Common myeloid progenitor, CD34-positive (primary cell): ENCODE data around the gene ETS1.

Experiments used
- CTCF ChIA-PET: fragments of 350-600 bp; sonication (Branson Sonifier 250); formaldehyde crosslinking; loops from one replicate; lab custom pipeline; 2021; ENCODE audit warnings: antibody characterized with exemption; lab: Charles Lee
- POLR2A ChIA-PET: fragments of 350-600 bp; sonication (Branson Sonifier 250); formaldehyde crosslinking; loops from one replicate; lab custom pipeline; 2021; ENCODE audit warnings: antibody characterized with exemption; lab: Charles Lee
- DNase-seq, 3 donors: peaks; one replicate each; pipeline versions ENCODE4 v3.0.0 to v3.0.0-alpha.2; 2013
- H3K27ac ChIP-seq, 2 experiments: 1 replicate in 1 of 2; 2 replicates in 1 of 2; pipeline ENCODE4 v1.7.0; 2013; ENCODE audit warnings: inconsistent platforms in 2 of 2, low read length in 2 of 2, mild to moderate bottlenecking in 2 of 2, low read depth in 1 of 2, moderate library complexity in 1 of 2; ENCODE audit not compliant: severe bottlenecking in 2 of 2, insufficient read depth in 1 of 2, poor library complexity in 1 of 2
- H3K27me3 ChIP-seq, 5 experiments: replicated peaks in 2 of 5; 1 replicate in 3 of 5; 2 replicates in 2 of 5; pipeline versions ENCODE4 v1.6.1 to v1.7.0; 2013; ENCODE audit warnings: low read length in 4 of 5, mild to moderate bottlenecking in 2 of 5, moderate library complexity in 2 of 5, inconsistent platforms in 1 of 5; ENCODE audit not compliant: insufficient read depth in 5 of 5, control insufficient read depth in 4 of 5
- H3K36me3 ChIP-seq, 4 experiments: 1 replicate in 2 of 4; 2 replicates in 2 of 4; pipeline versions ENCODE4 v1.6.1 to v1.7.0; 2013; ENCODE audit warnings: low read length in 3 of 4, control low read depth in 1 of 4, mild to moderate bottlenecking in 1 of 4; ENCODE audit not compliant: control insufficient read depth in 4 of 4, insufficient read depth in 4 of 4
- H3K4me1 ChIP-seq, 4 experiments: 1 replicate in 3 of 4; 2 replicates in 1 of 4; pipeline versions ENCODE4 v1.6.1 to v1.7.1; 2013; ENCODE audit warnings: low read length in 3 of 4, mild to moderate bottlenecking in 3 of 4, control low read depth in 1 of 4, inconsistent platforms in 1 of 4, moderate library complexity in 1 of 4; ENCODE audit not compliant: control insufficient read depth in 4 of 4, insufficient read depth in 4 of 4; ENCODE audit errors: control extremely low read depth in 1 of 4
- H3K4me3 ChIP-seq, 7 experiments: 1 replicate in 4 of 7; 2 replicates in 3 of 7; pipeline versions ENCODE4 v1.5.1 to v1.7.0; 2013; ENCODE audit warnings: mild to moderate bottlenecking in 7 of 7, low read length in 6 of 7, moderate library complexity in 6 of 7, inconsistent platforms in 2 of 7, low read depth in 2 of 7, control low read depth in 1 of 7; ENCODE audit not compliant: insufficient read depth in 4 of 7, control insufficient read depth in 1 of 7; ENCODE audit errors: extremely low read depth in 1 of 7
- H3K9me3 ChIP-seq, 5 experiments: 1 replicate in 4 of 5; 2 replicates in 1 of 5; pipeline versions ENCODE4 v1.6.1 to v1.7.1; 2013; ENCODE audit warnings: low read length in 4 of 5, mild to moderate bottlenecking in 2 of 5, inconsistent platforms in 1 of 5, low read depth in 1 of 5, moderate library complexity in 1 of 5; ENCODE audit not compliant: control insufficient read depth in 4 of 5, insufficient read depth in 2 of 5; ENCODE audit errors: control extremely low read depth in 1 of 5
- WGBS: methylation state at CpG from one replicate; pipeline ENCODE4 v1.1.5; 2013; ENCODE audit not compliant: insufficient coverage; 5-methylcytosine and 5-hydroxymethylcytosine counted together

ETS1 gene

DNA sequence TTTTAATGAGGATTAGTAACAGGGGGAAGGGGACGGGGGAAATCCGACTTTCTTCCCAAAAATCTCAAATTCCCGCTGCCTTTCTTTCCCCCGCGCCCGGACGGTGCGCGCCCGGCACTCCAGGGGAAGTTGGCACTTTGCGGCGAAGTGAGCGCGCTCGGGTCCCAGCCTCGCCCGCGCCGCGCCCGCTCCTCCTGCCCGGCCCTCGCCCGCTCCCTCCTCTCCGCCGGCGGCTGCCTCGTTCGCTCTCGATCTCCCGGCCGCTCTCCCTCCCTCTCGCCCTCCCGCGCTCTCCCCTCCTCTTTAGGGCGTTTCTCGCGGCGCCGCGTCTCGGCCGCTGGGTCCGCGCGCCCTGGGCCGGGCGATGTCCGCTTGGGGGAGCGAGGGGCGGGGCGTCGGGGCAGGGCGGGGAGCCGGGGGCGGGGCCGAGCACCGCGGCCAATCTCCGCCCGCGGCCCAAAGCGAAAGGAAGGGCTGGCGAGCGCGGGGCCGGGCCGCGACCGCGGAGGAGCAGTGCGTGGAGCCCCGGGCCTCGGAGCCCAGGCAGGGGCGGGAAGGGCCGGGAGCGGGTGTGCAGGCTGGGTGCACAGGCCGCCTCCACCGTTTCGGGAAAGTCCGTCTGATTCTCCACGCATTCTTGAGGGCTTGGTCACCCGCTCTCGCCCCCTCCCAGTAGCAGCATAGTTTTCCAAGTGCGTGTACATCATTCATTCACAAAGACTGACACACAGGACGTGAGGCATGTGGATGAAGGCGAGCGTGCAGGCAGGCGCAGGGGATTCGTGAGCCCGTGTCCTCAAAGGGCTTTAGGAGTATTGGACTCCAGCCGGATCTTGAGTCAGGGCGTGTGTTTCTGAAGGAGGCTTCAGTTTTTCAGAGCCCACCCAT lies 65.1 kb downstream of the ETS1 start:
- peak; percentile 85 to 91 (median 87) for DNase-seq
- Histone ChIP-seq H3K27me3 (no peaks in the 10 kb centered on the region), H3K4me3 (peak overlapping the region; percentile 76 to 95 (median 85)), H3K4me1 (peaks cover 33 to 63% (median 36%) of the 10 kb centered on the region in 4 experiments), H3K27ac (peak overlapping the region; percentile 56 to 75), H3K9me3 (no peaks in the 10 kb centered on the region), H3K36me3 (peaks cover 0 to 3% (median 0%) of the 10 kb centered on the region in 4 experiments)
- WGBS: 0% methylated on average over 43 of the region's 93 CpGs
- CTCF ChIA-PET: interaction anchor here (0.7 to 1.0 kb wide), 8 partner anchors 11 to 232 kb away, joined by 3 to 4 read pairs (median 3); no protein-coding TSS in a partner anchor
- POLR2A ChIA-PET: interaction anchor here (1.5 kb wide), 1 partner anchor 22 kb away, joined by 3 read pairs; no protein-coding TSS in a partner anchor

DNA sequence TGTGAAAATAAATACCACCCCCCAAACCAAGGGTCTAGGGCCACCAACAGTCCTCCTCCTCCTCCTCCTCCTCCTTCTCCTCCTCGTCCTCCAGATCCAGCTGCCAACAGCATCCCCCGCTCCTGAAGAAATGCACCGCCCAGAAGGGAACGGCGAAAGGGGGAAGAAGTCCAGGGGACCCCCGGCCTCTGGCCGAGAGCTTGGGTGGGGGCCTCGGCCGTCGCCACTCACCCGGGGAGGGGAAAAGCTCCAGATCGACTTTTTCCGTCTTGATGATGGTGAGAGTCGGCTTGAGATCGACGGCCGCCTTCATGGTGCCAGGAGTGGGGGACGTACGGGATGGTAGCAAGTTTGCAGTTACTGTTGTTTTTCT lies 65.7 kb downstream of the ETS1 start:
- peak; percentile 28 to 72 (median 60) for DNase-seq
- Histone ChIP-seq H3K4me3 (peak overlapping the region; percentile 76 to 95 (median 85)), H3K27ac (peak overlapping the region in 1 of 2 experiments; percentile 75)

GRCh38 chr11:128520888-128521681 lies 66.3 kb downstream of the ETS1 start:
- DNase-seq: peak in 2 of 3 donors; percentile 25 to 40
- H3K4me3 ChIP-seq: peak overlapping the region; percentile 76 to 95 (median 85)
- WGBS: 0% methylated on average over 5 of the region's 12 CpGs
- CTCF ChIA-PET: interaction anchor here (0.8 to 2.8 kb wide), 10 partner anchors 10 to 110 kb away, joined by 3 to 12 read pairs (median 4); no protein-coding TSS in a partner anchor
- H3K9me3 ChIP-seq: no peaks in the 10 kb centered on the region
- H3K4me1 ChIP-seq: peaks cover 33 to 58% (median 36%) of the 10 kb centered on the region in 4 experiments
- peaks cover 0 to 3% (median 0%) of the 10 kb centered on the region in 4 experiments for H3K36me3 ChIP-seq
- H3K27ac ChIP-seq: peak overlapping the region in 1 of 2 experiments; percentile 75
- POLR2A ChIA-PET: interaction anchor here (0.6 kb wide), 1 partner anchor 59 kb away, joined by 5 read pairs; no protein-coding TSS in a partner anchor
- no peaks in the 10 kb centered on the region for H3K27me3 ChIP-seq

More for the DNA sequence above, 65.7 kb downstream of the ETS1 start:
- Histone ChIP-seq H3K27me3 (no peaks in the 10 kb centered on the region), H3K4me1 (peaks cover 31 to 59% (median 36%) of the 10 kb centered on the region in 4 experiments), H3K9me3 (no peaks in the 10 kb centered on the region), H3K36me3 (peaks cover 0 to 3% (median 0%) of the 10 kb centered on the region in 4 experiments)
- ChIA-PET POLR2A (interaction anchor here (0.6 kb wide), 1 partner anchor 59 kb away, joined by 5 read pairs; no protein-coding TSS in a partner anchor), CTCF (interaction anchor here (0.8 to 1.0 kb wide), 4 partner anchors 10 to 109 kb away, joined by 3 read pairs; no protein-coding TSS in a partner anchor)
- WGBS: 0% methylated on average over 14 of the region's 19 CpGs

DNA sequence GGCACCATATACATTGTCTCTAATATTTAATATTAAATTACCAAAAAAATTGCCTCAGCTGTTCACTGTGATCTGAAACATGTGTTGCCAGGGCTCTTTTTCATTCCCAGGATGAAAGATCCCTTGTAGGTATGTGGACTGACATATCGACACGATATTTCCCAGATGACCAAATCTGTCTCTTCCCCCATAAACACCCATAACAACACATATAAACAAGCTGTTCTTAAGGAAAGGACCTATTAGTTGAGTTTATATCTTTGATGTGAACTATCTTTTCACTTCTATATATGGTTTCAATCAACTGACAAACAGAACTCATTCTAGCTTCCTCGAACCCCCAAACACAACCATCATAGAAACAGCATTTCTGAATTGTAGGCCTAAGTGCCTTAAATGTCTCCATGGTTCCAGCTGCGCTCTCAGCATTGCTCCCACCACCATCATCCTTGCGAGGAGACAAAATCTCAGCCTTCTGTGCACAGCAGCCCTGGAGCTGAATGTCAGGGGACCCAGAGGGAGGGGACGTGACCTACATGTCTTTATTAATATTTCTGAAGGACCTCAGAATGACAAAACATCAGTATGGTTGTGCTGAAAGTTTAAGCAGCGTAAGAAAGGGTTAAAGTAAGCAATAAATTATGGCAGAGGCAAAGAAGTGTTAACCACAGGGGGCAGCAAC lies 67.0 kb downstream of the ETS1 start:
- Histone ChIP-seq H3K27ac (peak overlapping the region in 1 of 2 experiments; percentile 43), H3K4me1 (peaks cover 32 to 52% (median 34%) of the 10 kb centered on the region in 4 experiments), H3K9me3 (no peaks in the 10 kb centered on the region), H3K4me3 (peak overlapping the region in 5 of 7 experiments; percentile 76 to 95 (median 85)), H3K27me3 (no peaks in the 10 kb centered on the region), H3K36me3 (peaks cover 0 to 3% (median 0%) of the 10 kb centered on the region in 4 experiments)
- DNase-seq: peak in 2 of 3 donors; percentile 29 to 42
- POLR2A ChIA-PET: no interaction called here
- 90% methylated on average over 2 of the region's 7 CpGs for WGBS
- CTCF ChIA-PET: interaction anchor here (0.7 to 2.8 kb wide), 11 partner anchors 9 to 199 kb away, joined by 3 to 12 read pairs (median 4); no protein-coding TSS in a partner anchor

DNA sequence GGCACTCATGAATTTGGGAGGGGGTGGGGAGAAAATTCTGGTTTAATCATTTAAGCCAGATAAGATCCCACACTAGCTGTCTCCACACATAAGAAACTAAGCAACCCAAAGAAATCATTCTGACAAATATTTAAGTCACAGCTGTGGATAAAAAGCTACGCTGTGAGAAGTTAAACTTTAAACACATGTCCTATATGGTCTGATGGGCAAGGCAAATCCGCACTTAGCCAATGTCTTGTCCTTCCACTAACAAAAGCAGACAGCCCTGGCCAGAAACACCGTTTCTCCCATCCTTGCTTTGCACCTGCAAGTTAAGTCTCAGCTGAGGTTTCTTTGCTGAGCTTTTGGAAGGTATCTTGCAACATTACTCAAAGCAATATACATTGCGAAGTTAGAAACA lies 68.0 kb downstream of the ETS1 start:
- no peak for DNase-seq
- no peaks in the 10 kb centered on the region for H3K27me3 ChIP-seq
- ChIA-PET CTCF (interaction anchor here (0.8 to 2.8 kb wide), 8 partner anchors 10 to 347 kb away, joined by 3 to 12 read pairs (median 4); no protein-coding TSS in a partner anchor), POLR2A (no interaction called here)
- H3K4me3 ChIP-seq: peak overlapping the region in 2 of 7 experiments; percentile 1
- peaks cover 23 to 46% (median 27%) of the 10 kb centered on the region in 4 experiments for H3K4me1 ChIP-seq
- no peak overlapping the region for H3K27ac ChIP-seq
- H3K36me3 ChIP-seq: peaks cover 0 to 3% (median 0%) of the 10 kb centered on the region in 4 experiments
- no peaks in the 10 kb centered on the region for H3K9me3 ChIP-seq
- WGBS: 63% methylated on average over 4 of the region's 4 CpGs
